Omental fat pad (tissue), 4 donors: Measurements from ENCODE around the gene SRCIN1. TPM values are rescaled to one million over a fixed set of nuclear protein-coding genes. Genes with fewer than 3 reads are reported as not detected.

Experiments used
- ATAC-seq: fragments of 150-250 bp; one replicate; pipeline ENCODE4 v1.9.1; 2016; ENCODE audit warnings: mild to moderate bottlenecking, moderate library complexity; ENCODE audit not compliant: low FRiP score
- DNase-seq: peaks from one replicate; pipeline ENCODE4 v3.0.0-alpha.2; 2019; ENCODE audit warnings: low spot score
- total RNA-seq, 4 donors: library from RNA; depleted of rRNA; stranded (reverse); fragments of >200 nt; gene quantifications; one replicate each; pipeline ENCODE4 v1.1.0, GENCODE V29; 2016
- TF ChIP-seq, protein P1 (sequence below), 3 donors: fragments of 450-650 bp; IDR thresholded peaks; one replicate each; pipeline ENCODE4 v1.5.1; 2016 to 2017; ENCODE audit warnings: antibody characterized with exemption in 3 of 3, mild to moderate bottlenecking in 3 of 3, moderate library complexity in 2 of 3

Gene SRCIN1
- total RNA-seq, 4 donors from 2014 or later, result 1.2 to 5.6 (median 2.7) TPM

DNA sequence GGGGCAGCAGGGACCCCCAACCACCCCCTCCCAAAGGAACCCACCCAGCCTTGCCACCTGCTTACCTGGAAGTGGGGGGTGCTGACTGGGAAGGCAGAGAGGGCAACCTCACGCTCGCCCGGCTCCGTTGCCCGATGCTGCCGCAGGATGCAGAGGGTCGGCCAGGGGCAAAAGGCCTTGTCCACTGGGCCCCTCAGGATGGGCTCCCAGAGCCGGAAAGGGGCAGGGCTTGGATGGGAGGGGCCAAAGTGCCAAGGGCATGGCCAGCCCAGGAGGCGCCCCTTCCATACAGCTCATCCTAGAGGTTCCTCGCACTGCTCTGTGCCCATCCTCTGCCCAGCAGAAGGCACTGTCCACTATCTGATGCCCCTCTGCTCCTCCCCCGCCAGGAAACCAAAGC, 59.4 kb downstream of the SRCIN1 start:
- ATAC-seq (no peak), DNase-seq (no peak)
- TF ChIP-seq, protein P1, sequence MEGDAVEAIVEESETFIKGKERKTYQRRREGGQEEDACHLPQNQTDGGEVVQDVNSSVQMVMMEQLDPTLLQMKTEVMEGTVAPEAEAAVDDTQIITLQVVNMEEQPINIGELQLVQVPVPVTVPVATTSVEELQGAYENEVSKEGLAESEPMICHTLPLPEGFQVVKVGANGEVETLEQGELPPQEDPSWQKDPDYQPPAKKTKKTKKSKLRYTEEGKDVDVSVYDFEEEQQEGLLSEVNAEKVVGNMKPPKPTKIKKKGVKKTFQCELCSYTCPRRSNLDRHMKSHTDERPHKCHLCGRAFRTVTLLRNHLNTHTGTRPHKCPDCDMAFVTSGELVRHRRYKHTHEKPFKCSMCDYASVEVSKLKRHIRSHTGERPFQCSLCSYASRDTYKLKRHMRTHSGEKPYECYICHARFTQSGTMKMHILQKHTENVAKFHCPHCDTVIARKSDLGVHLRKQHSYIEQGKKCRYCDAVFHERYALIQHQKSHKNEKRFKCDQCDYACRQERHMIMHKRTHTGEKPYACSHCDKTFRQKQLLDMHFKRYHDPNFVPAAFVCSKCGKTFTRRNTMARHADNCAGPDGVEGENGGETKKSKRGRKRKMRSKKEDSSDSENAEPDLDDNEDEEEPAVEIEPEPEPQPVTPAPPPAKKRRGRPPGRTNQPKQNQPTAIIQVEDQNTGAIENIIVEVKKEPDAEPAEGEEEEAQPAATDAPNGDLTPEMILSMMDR (IDR thresholded peaks at IDR 0.05), result no peak

DNA sequence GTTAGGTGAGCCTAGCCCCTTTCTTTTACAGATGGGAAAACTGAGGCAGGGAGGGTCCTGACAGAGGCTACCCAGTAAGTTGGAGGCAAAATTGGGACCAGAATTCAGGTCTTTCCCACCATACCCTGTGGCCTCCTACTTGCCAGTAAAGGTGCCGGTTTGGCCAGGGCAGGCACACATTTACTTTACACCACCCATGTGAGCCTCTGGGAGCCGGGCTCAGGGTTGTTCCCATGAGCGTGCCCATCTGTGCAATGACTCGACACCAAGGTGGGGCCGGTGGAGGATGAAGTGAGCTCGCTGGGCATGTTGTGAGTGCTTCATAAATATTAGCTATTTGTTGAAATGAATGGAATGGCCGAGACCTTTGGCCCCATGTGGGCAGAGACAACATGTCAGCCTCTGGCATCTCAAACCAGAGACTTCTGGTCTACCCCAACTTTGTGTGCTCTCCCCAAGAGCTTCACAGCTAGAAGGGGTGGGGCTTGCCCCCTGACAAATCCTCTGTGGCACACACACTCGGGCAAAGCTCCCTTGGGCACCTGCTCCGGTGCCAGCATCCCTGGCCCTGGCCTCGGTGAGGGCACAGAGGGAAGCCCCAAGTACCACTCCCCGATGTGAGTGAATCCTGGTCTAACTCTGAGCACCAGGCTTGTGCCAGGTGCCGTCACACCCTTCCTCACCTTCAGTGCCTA, 60.1 kb downstream of the SRCIN1 start:
- ATAC-seq, result no peak
- TF ChIP-seq, protein P1 (IDR thresholded peaks at IDR 0.05), result no peak
- DNase-seq, result no peak

DNA sequence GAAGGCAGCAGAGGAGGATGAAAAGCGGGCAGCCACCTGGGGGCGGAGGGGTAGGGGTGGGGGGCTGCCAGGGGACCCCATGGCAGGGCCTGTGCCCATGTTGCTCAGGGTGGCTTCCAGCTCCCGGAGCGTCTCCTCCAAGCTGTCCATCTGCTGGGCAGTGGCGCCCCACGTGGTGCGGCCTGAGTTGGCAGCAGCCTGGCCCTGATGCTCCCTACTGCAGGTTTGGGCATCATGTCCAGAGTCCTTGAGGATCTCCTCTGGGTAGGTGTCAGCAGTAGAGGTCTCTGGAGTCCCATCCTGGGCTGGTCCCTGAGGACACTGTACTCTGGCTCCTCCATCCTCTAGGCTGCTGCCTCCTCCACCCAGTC, 60.9 kb downstream of the SRCIN1 start:
- no peak for ATAC-seq
- TF ChIP-seq, protein P1 (IDR thresholded peaks at IDR 0.05), result no peak
- no peak for DNase-seq

DNA sequence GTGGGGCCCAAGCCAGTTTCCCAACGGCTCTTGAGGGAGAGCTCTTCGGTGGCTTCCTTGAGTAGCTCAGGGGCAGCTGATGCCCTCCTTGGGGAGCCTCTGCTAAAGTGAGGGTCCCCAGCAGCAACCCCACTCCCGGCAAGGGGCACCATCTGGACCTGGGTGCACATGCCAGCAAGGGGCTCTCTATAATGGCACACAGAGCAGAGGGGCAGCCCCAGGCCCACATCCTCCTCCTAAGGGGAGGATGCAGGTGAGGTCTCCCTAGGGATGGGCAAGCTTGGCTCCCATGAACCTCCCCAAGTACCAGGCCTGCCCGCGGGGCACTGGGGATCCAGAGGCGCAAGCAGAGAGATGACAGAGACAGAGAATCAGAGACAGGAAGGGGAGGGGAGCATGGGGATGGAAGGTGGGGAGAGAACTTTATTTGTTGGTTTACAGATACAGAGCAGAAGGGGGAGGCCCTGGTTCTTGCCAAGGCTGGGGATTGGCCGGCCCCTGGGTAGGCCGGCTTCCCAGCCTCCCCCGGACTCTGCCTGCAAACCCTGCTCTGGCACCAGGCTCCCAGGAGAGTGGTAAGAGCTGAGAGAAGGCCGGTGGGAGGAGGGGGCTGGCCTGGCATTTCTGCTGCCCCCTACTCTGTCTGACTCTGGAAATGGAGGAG, 61.4 kb downstream of the SRCIN1 start:
- TF ChIP-seq, protein P1 (IDR thresholded peaks at IDR 0.05), result no peak
- ATAC-seq, result no peak
- DNase-seq, result no peak

DNA sequence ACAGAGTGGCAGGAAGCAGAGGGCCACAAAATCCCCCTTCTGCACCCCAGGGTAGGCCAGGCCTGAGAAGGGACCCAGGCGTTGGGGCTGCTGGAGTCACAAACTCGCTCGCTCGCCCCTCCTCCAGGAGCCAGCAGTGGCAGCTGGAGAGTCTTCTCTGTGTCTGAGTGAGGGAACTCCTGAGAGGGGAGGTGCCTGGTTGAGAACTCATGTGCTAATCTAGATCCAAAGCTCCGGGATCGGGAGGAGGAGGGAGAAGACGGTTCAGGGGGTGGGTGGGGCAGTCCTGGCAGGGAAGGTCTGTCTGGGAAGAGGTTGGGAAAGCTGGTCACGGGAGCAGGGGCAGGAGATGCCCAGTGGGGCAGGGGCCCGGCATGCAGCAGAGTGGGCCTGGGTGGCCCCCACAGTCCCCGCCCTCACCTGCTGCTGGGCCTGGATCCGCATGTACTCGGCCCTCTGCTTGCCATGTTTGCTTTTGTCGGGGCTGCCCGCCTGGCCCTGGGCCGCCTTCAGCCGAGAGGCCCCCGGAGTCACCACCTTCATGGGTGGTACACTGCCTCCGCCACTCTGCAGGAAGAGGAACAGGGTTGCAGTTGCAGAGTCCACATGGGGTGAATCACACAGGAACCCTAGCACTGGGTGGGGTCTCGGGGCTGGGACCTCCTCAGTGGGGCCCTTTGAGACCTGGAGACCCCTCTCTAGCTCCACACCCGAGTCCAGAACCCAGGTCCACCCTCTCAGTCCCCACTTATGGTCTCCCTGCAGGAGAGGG, 62.2 kb downstream of the SRCIN1 start:
- ATAC-seq (no peak), DNase-seq (no peak)
- TF ChIP-seq, protein P1 (IDR thresholded peaks at IDR 0.05), result no peak

DNA sequence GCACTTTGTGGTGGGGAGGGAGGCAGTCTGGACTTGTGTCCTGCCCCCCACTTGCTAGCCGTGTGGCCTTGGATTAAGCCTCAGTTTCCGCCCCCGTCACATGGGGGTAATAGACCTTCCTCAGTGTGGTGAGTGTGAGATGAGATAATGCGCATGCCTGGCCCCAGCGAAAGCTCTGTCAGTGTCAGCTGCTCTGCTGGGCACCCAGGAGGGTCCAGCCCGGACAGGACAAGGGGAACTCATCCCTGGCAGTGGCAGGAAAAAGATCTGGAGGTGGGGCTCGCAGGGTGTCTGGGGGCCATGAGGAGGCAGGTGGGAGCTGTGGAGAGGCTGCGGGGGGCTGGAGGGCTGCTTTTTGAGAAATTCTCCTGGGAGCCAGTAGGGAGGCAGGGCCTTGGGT, 63.5 kb downstream of the SRCIN1 start:
- no peak for DNase-seq
- no peak for ATAC-seq
- TF ChIP-seq, protein P1 (IDR thresholded peaks at IDR 0.05), result no peak
